DMS153 treated with DMSO at 0.1 percent for 48 hours (cell line): ENCODE results near the gene ZBTB20.

Source experiments
- DNase-seq: peaks from one replicate; lab custom pipeline; 2025; ENCODE audit not compliant: unreplicated experiment; lab: John Stamatoyannopoulos, UW

The ZBTB20 gene

GRCh38 chr3:114790752-114791151 lies 356.3 kb downstream of the ZBTB20 start:
- no peak for DNase-seq

- no peak for DNase-seq
Observed at GRCh38 chr3:114789803-114790202, 357.3 kb downstream of the ZBTB20 start.

- DNase-seq: no peak
Observed at GRCh38 chr3:114775395-114775794, 371.7 kb downstream of the ZBTB20 start.

- no peak for DNase-seq
Observed at GRCh38 chr3:114770874-114771273, 376.2 kb downstream of the ZBTB20 start.

GRCh38 chr3:114764056-114764492 lies 383.0 kb downstream of the ZBTB20 start:
- no peak for DNase-seq

- DNase-seq: no peak
Observed at GRCh38 chr3:114762144-114762543, 384.9 kb downstream of the ZBTB20 start.

- no peak for DNase-seq
Observed at GRCh38 chr3:114760679-114761078, 386.4 kb downstream of the ZBTB20 start.

- DNase-seq: no peak
Observed at GRCh38 chr3:114758831-114759699, 388.0 kb downstream of the ZBTB20 start.

- no peak for DNase-seq
Observed at GRCh38 chr3:114756506-114757279, 390.4 kb downstream of the ZBTB20 start.

- DNase-seq: no peak
Observed at GRCh38 chr3:114746502-114746901, 400.6 kb downstream of the ZBTB20 start.

- DNase-seq: no peak
Observed at GRCh38 chr3:114745322-114746240, 401.5 kb downstream of the ZBTB20 start.

GRCh38 chr3:114743746-114744485 lies 403.2 kb downstream of the ZBTB20 start:
- DNase-seq: no peak

- DNase-seq: no peak
Observed at GRCh38 chr3:114741066-114741465, 406.0 kb downstream of the ZBTB20 start.

GRCh38 chr3:114739627-114740026 lies 407.5 kb downstream of the ZBTB20 start:
- no peak for DNase-seq

GRCh38 chr3:114732353-114732752 lies 414.7 kb downstream of the ZBTB20 start:
- DNase-seq: no peak

GRCh38 chr3:114730397-114730796 lies 416.7 kb downstream of the ZBTB20 start:
- no peak for DNase-seq

- no peak for DNase-seq
Observed at GRCh38 chr3:114727373-114727772, 419.7 kb downstream of the ZBTB20 start.

- DNase-seq: no peak
Observed at GRCh38 chr3:114725966-114726365, 421.1 kb downstream of the ZBTB20 start.

GRCh38 chr3:114722530-114722929 lies 424.6 kb downstream of the ZBTB20 start:
- no peak for DNase-seq

GRCh38 chr3:114721864-114722263 lies 425.2 kb downstream of the ZBTB20 start:
- DNase-seq: no peak
